WTC11 (cell line): ENCODE measurements around the gene PPP4R2. TPM values are rescaled to one million over a fixed set of nuclear protein-coding genes. Genes with fewer than 3 reads are reported as not detected.
A peak's percentile ranks its signal among the peaks of the same experiment; 100 is the strongest.

Experiments
- ATAC-seq: fragments of 200-7000 bp; cut with Tn5 transposase; 2 replicates; pipeline ENCODE4 v1.10.0; 2021; ENCODE audit warnings: mild to moderate bottlenecking, moderate library complexity
- CTCF ChIA-PET: fragments of 300-600 bp; sonication (Branson Sonifier 250); formaldehyde crosslinking; loops from one replicate; lab custom pipeline; 2021; ENCODE audit warnings: antibody characterized with exemption; lab: Charles Lee
- POLR2A ChIA-PET: fragments of 350-600 bp; sonication (Branson Sonifier 250); formaldehyde crosslinking; loops from one replicate; lab custom pipeline; 2021; ENCODE audit warnings: antibody characterized with exemption; lab: Charles Lee
- DNase-seq: peaks from one replicate; pipeline ENCODE4 v3.0.0; 2021; ENCODE audit warnings: low spot score
- H3K27ac Mint-ChIP-seq: 2 replicates; pipeline ENCODE4 v1.8.0; 2021; ENCODE audit warnings: mixed read lengths
- H3K27me3 Mint-ChIP-seq: 2 replicates; pipeline ENCODE4 v1.8.0; 2021; ENCODE audit warnings: low read depth, mild to moderate bottlenecking, moderate library complexity, mixed read lengths
- H3K36me3 Mint-ChIP-seq: 2 replicates; pipeline ENCODE4 v1.8.0; 2021; ENCODE audit warnings: mixed read lengths
- H3K4me1 Mint-ChIP-seq: 2 replicates; pipeline ENCODE4 v1.8.0; 2022; ENCODE audit warnings: mixed read lengths
- H3K4me3 Mint-ChIP-seq: 2 replicates; pipeline ENCODE4 v1.8.0; 2021; ENCODE audit warnings: mild to moderate bottlenecking, moderate library complexity, mixed read lengths
- H3K9me3 Mint-ChIP-seq: 2 replicates; pipeline ENCODE4 v1.8.0; 2021; ENCODE audit warnings: mixed read lengths
- ARID4B ChIP-seq: sonication (generic); formaldehyde crosslinking; IDR thresholded peaks from 2 replicates; pipeline ENCODE4 v1.8.0; 2023; ENCODE audit warnings: missing genetic modification reagents, mild to moderate bottlenecking, borderline replicate concordance
- ATF1 ChIP-seq: sonication (generic); formaldehyde crosslinking; IDR thresholded peaks from 2 replicates; pipeline ENCODE4 v1.8.1; 2023; ENCODE audit warnings: mild to moderate bottlenecking, moderate library complexity, missing genetic modification reagents
- CREB1 ChIP-seq: sonication (generic); formaldehyde crosslinking; IDR thresholded peaks from 2 replicates; pipeline ENCODE4 v1.8.0; 2023; ENCODE audit warnings: mild to moderate bottlenecking, missing genetic modification reagents
- CREM ChIP-seq: sonication (generic); formaldehyde crosslinking; IDR thresholded peaks from 2 replicates; pipeline ENCODE4 v1.8.1; 2022; ENCODE audit warnings: mild to moderate bottlenecking, missing genetic modification reagents, moderate library complexity
- E2F4 ChIP-seq: sonication (generic); formaldehyde crosslinking; IDR thresholded peaks from 2 replicates; pipeline ENCODE4 v1.8.1; 2022; ENCODE audit warnings: low read depth, mild to moderate bottlenecking, moderate library complexity, missing genetic modification reagents, borderline replicate concordance
- HMGA2 ChIP-seq: fragments of 250-450 bp; sonication (Bioruptor Pico); IDR thresholded peaks from 2 replicates; pipeline ENCODE4 v1.4.0; 2021; ENCODE audit warnings: mild to moderate bottlenecking, moderate library complexity
- HMGXB4 ChIP-seq: sonication (generic); formaldehyde crosslinking; IDR thresholded peaks from 2 replicates; pipeline ENCODE4 v1.8.1; 2023; ENCODE audit warnings: mild to moderate bottlenecking, moderate library complexity, missing genetic modification reagents
- NFATC4 ChIP-seq: fragments of 250-450 bp; sonication (Bioruptor Pico); IDR thresholded peaks from 2 replicates; pipeline ENCODE4 v1.9.0; 2021; ENCODE audit warnings: mild to moderate bottlenecking
- OVOL2 ChIP-seq: fragments of 250-450 bp; sonication (Bioruptor Pico); IDR thresholded peaks from 2 replicates; pipeline ENCODE4 v1.9.0; 2021; ENCODE audit warnings: mild to moderate bottlenecking, borderline replicate concordance
- PRRX2 ChIP-seq: fragments of 250-450 bp; sonication (Bioruptor Pico); IDR thresholded peaks from 2 replicates; pipeline ENCODE4 v1.8.0; 2021; ENCODE audit warnings: mild to moderate bottlenecking
- SP1 ChIP-seq: sonication (generic); formaldehyde crosslinking; conservative IDR thresholded peaks from 2 replicates; pipeline ENCODE4 v1.8.1; 2022; ENCODE audit warnings: missing genetic modification reagents
- TCF7 ChIP-seq: sonication (generic); formaldehyde crosslinking; IDR thresholded peaks from 2 replicates; pipeline ENCODE4 v1.8.0; 2022; ENCODE audit warnings: mild to moderate bottlenecking, low read depth, missing genetic modification reagents, moderate library complexity
- TP53 ChIP-seq: sonication (generic); formaldehyde crosslinking; IDR thresholded peaks from 2 replicates; pipeline ENCODE4 v1.8.1; 2023; ENCODE audit warnings: mild to moderate bottlenecking, missing genetic modification reagents
- ZNF396 ChIP-seq: fragments of 250-450 bp; sonication (Bioruptor Pico); IDR thresholded peaks from 2 replicates; pipeline ENCODE4 v1.8.0; 2021; ENCODE audit warnings: mild to moderate bottlenecking, moderate library complexity, borderline replicate concordance
- ZNF532 ChIP-seq: fragments of 250-450 bp; sonication (Bioruptor Pico); IDR thresholded peaks from 2 replicates; pipeline ENCODE4 v1.9.0; 2021; ENCODE audit warnings: mild to moderate bottlenecking, borderline replicate concordance
- total RNA-seq: library from RNA; stranded (reverse); gene quantifications from 3 replicates; pipeline ENCODE4 v1.2.3, GENCODE V29; 2021
- TF ChIP-seq, protein P1 (sequence below): sonication (generic); formaldehyde crosslinking; IDR thresholded peaks from 2 replicates; pipeline ENCODE4 v1.8.1; 2023; ENCODE audit warnings: mild to moderate bottlenecking, missing genetic modification reagents
- TF ChIP-seq, protein P2 (sequence below): fragments of 250-450 bp; sonication (Bioruptor Pico); IDR thresholded peaks from 2 replicates; pipeline ENCODE4 v1.9.0; 2021; ENCODE audit warnings: mild to moderate bottlenecking
- TF ChIP-seq, protein P3 (sequence below): fragments of 250-450 bp; sonication (Bioruptor Pico); IDR thresholded peaks from 2 replicates; pipeline ENCODE4 v2.1.2; 2022; ENCODE audit warnings: mild to moderate bottlenecking, moderate library complexity

The PPP4R2 gene
- total RNA-seq, 1 experiment from 2014 or later: 78.1 TPM

GRCh38 chr3:73009750-73010149 lies 13.1 kb downstream of the PPP4R2 start:
- TF ChIP-seq, protein P1, sequence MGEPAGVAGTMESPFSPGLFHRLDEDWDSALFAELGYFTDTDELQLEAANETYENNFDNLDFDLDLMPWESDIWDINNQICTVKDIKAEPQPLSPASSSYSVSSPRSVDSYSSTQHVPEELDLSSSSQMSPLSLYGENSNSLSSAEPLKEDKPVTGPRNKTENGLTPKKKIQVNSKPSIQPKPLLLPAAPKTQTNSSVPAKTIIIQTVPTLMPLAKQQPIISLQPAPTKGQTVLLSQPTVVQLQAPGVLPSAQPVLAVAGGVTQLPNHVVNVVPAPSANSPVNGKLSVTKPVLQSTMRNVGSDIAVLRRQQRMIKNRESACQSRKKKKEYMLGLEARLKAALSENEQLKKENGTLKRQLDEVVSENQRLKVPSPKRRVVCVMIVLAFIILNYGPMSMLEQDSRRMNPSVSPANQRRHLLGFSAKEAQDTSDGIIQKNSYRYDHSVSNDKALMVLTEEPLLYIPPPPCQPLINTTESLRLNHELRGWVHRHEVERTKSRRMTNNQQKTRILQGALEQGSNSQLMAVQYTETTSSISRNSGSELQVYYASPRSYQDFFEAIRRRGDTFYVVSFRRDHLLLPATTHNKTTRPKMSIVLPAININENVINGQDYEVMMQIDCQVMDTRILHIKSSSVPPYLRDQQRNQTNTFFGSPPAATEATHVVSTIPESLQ (CRISPR knock-in tag): no peak
- no peak for TF ChIP-seq HMGA2 (CRISPR knock-in tag)
- TF ChIP-seq E2F4 (CRISPR knock-in tag): no peak
- no peak for TF ChIP-seq ZNF532 (CRISPR knock-in tag)
- TF ChIP-seq, protein P2, sequence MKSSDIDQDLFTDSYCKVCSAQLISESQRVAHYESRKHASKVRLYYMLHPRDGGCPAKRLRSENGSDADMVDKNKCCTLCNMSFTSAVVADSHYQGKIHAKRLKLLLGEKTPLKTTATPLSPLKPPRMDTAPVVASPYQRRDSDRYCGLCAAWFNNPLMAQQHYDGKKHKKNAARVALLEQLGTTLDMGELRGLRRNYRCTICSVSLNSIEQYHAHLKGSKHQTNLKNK: no peak
- no peak for TF ChIP-seq CREM (CRISPR knock-in tag)
- TF ChIP-seq SP1 (CRISPR knock-in tag): no peak
- TF ChIP-seq CREB1 (CRISPR knock-in tag): no peak
- TF ChIP-seq ATF1 (CRISPR knock-in tag): no peak
- TF ChIP-seq, protein P3, sequence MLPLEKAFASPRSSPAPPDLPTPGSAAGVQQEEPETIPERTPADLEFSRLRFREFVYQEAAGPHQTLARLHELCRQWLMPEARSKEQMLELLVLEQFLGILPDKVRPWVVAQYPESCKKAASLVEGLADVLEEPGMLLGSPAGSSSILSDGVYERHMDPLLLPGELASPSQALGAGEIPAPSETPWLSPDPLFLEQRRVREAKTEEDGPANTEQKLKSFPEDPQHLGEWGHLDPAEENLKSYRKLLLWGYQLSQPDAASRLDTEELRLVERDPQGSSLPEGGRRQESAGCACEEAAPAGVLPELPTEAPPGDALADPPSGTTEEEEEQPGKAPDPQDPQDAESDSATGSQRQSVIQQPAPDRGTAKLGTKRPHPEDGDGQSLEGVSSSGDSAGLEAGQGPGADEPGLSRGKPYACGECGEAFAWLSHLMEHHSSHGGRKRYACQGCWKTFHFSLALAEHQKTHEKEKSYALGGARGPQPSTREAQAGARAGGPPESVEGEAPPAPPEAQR: no peak
- TF ChIP-seq ARID4B (CRISPR knock-in tag): no peak
- no peak for TF ChIP-seq OVOL2 (CRISPR knock-in tag)
- TF ChIP-seq HMGXB4: no peak
- TF ChIP-seq TCF7 (CRISPR knock-in tag): no peak
- TF ChIP-seq TP53 (CRISPR knock-in tag): no peak
- TF ChIP-seq PRRX2: no peak
- TF ChIP-seq ZNF396: no peak
- no peak for TF ChIP-seq NFATC4 (CRISPR knock-in tag)
- no peak overlapping the region for H3K4me3 Mint-ChIP-seq
- H3K27me3 Mint-ChIP-seq: no peaks in the 10 kb centered on the region
- peaks cover 51% of the 10 kb centered on the region for H3K4me1 Mint-ChIP-seq
- H3K9me3 Mint-ChIP-seq: no peaks in the 10 kb centered on the region
- ChIA-PET POLR2A (interaction anchor here (1.2 kb wide), 1 partner anchor 123 kb away, joined by 3 read pairs; no protein-coding TSS in a partner anchor), CTCF (no interaction called here)
- no peak for ATAC-seq
- H3K36me3 Mint-ChIP-seq: peaks cover 22% of the 10 kb centered on the region
- DNase-seq: no peak
- peak overlapping the region; percentile 26 for H3K27ac Mint-ChIP-seq
